Activated naive CD8-positive, alpha-beta T cell (primary cell): Measurements from ENCODE around the gene CCBE1.

Experiments
- H3K27ac Mint-ChIP-seq: one replicate; pipeline ENCODE4 v1.8.0; 2021; ENCODE audit warnings: mixed read lengths
- H3K27me3 Mint-ChIP-seq: one replicate; pipeline ENCODE4 v1.8.0; 2021; ENCODE audit warnings: mixed read lengths
- H3K36me3 Mint-ChIP-seq: one replicate; pipeline ENCODE4 v1.8.0; 2021; ENCODE audit warnings: mixed read lengths
- H3K4me1 Mint-ChIP-seq: one replicate; pipeline ENCODE4 v1.8.0; 2021; ENCODE audit warnings: low read depth, mixed read lengths
- H3K4me3 Mint-ChIP-seq: one replicate; pipeline ENCODE4 v1.8.0; 2021; ENCODE audit warnings: mild to moderate bottlenecking, mixed read lengths
- H3K9me3 Mint-ChIP-seq: one replicate; pipeline ENCODE4 v1.8.0; 2021; ENCODE audit warnings: low read depth, mixed read lengths

The CCBE1 gene

DNA sequence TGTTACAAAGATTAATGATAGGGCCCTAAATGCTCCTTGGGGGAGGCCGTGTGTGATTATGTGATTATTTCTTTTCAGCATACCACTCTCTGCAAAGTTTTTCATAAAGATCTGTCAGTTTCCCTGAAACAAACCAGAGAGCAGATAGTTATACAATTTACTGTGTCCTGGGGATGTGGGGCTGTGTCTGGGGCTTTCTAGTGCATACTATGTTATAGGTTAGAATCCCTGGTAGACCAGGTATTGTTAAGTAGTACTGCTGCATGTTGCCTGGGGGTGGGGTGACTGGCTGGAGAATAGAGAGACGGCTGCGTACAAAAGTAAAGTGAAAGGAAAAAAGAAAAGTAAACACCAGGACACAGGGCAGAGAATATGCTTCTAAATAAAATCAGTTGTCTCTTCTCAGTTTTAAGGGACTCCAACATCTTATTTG, 3.3 kb upstream of the CCBE1 start:
- H3K27me3 Mint-ChIP-seq, result peaks cover 24% of the 10 kb centered on the region
- H3K4me1 Mint-ChIP-seq, result peaks cover 11% of the 10 kb centered on the region
- no peaks in the 10 kb centered on the region for H3K36me3 Mint-ChIP-seq
- H3K9me3 Mint-ChIP-seq, result no peaks in the 10 kb centered on the region
- no peak overlapping the region for H3K27ac Mint-ChIP-seq
- H3K4me3 Mint-ChIP-seq, result no peak overlapping the region

DNA sequence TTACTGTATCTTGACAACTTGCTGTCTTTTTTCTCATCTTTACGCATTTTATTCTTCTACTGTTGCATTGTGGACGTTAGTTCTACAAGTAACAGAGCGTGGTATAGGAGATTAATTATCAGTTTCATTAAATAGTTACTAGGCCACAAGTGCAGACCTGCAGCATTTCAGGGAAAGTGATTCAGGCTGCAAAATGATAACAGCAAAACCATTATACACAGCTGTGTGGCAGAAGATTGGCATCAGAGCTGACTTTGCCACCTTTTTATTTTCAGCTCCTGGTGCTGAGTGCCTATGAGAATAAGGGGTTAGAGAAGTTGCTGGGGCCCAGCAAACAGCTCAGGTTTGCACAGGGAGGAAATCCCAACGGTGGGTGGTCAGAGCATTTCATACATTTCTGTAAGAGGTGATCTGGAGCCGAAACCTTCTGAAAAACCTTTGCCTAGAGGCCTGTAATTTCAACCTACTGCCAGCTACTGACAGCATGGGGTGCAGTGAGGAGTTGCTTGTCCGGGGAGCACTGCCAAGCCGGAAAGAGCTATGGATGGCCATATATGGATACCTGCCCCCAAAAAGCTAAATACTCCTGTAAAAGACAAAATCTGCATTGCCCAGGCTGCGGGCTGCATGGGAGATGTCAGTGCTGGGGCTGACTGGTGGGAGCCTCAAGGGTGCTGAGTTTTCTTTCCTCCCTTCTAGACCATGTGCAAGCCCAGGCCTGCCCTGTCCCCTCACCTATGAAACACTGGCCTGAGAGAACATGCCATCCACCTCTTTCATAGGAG, 2.7 kb upstream of the CCBE1 start:
- Mint-ChIP-seq H3K27ac (no peak overlapping the region), H3K9me3 (no peaks in the 10 kb centered on the region), H3K27me3 (peaks cover 30% of the 10 kb centered on the region), H3K36me3 (no peaks in the 10 kb centered on the region), H3K4me3 (no peak overlapping the region), H3K4me1 (peaks cover 11% of the 10 kb centered on the region)

DNA sequence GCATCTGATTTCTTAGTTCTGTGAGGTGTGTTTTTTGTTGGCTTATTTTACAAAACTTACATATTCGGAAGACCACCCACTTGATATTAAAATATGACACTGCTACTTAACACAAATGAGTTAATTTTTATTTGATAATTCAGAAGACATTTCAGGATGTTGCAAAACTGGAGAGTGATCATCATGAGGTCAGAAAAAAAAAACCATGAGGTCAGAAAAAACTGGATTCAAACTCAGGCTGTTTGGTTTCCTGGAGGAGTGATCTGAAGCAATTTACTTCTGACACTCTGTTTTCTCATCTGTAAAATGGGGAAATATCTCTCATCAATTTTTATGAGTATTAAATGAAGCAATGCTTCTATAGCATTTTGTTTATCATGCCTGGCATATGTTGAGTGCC, 1.8 kb upstream of the CCBE1 start:
- Mint-ChIP-seq H3K27me3 (peaks cover 34% of the 10 kb centered on the region), H3K9me3 (no peaks in the 10 kb centered on the region), H3K36me3 (no peaks in the 10 kb centered on the region), H3K4me1 (peaks cover 11% of the 10 kb centered on the region), H3K4me3 (no peak overlapping the region), H3K27ac (no peak overlapping the region)

DNA sequence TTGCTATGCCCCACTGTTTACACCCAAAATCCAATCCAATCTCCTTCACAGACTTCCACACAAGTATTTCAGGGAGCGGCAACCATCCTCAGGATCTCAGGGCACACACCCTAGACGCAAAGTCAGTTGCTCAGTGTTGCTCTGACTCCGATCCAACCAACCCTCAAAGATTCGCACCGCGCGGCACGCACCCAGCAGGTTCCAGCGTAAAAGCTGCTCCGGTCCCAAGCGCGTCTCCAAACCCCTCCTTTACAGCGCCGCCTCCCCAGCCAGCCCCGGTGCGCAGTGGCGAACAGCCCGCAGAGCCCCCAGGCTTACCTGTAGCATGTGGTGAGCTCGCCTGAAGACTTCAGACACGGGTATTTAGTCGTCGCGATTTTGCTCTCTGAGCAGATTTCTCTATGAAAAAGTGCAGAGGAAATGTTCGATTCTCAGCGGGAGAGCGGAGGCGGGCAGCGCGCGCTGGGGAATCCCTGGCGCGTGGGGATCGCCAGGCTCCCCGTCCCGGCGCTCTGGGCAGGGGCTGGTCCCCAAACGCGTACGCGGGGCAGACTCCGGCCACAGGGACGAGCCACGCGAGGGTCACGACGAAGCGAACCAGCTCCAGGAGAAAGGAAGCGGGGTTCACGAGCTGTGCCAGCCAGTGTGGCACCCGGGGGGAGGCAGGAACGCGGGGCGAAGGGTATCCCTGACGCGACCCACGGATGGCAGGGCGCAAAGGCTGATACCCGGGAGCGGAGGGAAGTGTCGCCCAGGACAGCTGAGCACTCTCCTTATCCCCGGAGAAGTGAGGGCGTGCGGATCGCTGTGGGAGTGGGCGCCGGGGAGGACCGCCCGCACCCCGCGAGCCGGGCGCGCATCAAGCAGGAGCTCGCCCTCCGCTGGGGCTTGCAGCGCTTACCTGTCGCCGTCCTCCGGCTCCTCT, 650 bp downstream of the CCBE1 start:
- Mint-ChIP-seq H3K4me1 (peaks cover 11% of the 10 kb centered on the region), H3K27ac (no peak overlapping the region)

DNA sequence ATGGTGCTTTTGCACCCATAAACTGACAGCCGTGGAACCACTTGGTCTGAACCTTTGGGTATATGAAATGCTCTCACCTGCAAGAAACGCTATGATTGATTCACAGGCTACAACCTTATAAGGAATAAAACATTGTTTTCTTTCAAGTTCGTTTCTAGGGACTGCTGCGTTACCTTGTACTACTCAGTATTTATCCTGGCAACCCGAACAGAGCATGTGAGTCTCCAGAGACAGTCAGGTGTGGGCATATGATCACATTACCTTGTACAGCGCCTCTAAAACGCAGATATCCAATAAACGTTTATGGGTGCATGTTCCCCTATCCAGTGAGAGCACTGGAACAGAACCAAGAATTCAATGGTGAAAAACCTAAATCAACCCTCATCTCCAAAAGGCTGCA, 1.7 kb downstream of the CCBE1 start:
- Mint-ChIP-seq H3K4me1 (peaks cover 11% of the 10 kb centered on the region), H3K27me3 (peaks cover 38% of the 10 kb centered on the region), H3K36me3 (no peaks in the 10 kb centered on the region), H3K4me3 (no peak overlapping the region), H3K27ac (no peak overlapping the region), H3K9me3 (no peaks in the 10 kb centered on the region)

More for the DNA sequence above, 650 bp downstream of the CCBE1 start:
- H3K9me3 Mint-ChIP-seq, result no peaks in the 10 kb centered on the region
- no peak overlapping the region for H3K4me3 Mint-ChIP-seq
- H3K27me3 Mint-ChIP-seq, result peaks cover 37% of the 10 kb centered on the region
- H3K36me3 Mint-ChIP-seq, result no peaks in the 10 kb centered on the region

DNA sequence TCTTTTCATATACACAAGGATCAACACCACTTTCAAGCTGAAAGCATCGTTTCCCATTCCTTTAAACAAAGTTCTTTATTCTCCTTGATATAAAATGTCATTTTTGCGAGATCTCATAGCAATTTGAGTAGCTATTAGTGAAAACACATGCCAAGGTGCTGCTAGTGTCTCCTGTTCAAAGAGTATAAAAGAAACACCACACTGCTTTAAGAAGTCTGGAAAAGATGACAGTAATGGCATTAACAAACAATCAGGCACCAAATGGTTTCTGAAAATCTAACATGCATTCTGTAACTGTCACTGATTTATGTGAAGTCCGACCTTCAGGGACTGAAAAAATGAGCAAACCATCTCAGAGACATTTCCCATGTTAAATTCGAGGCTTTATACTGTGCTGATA, 2.4 kb downstream of the CCBE1 start:
- Mint-ChIP-seq H3K36me3 (no peaks in the 10 kb centered on the region), H3K27me3 (peaks cover 38% of the 10 kb centered on the region), H3K4me3 (no peak overlapping the region), H3K9me3 (no peaks in the 10 kb centered on the region), H3K27ac (no peak overlapping the region), H3K4me1 (peaks cover 11% of the 10 kb centered on the region)

DNA sequence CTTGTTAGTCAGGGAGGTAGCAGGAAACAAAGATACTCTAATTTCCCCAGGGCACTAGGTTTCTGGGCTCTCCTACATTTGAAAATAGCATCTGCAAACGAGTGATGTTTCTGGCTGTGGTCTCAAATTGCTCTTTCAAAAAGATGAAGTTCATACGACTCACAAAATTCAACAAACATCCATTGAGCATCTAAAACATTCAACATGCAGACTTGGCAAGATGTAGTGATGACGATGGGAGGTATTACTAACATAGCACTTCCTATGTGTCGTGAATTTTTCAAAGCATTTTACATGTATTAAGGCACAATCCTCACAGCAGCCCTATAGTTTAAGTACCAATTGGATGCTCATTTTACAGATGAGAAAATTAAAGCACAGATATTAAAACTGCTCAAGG, 5.2 kb downstream of the CCBE1 start:
- Mint-ChIP-seq H3K36me3 (no peaks in the 10 kb centered on the region), H3K4me3 (no peak overlapping the region), H3K9me3 (no peaks in the 10 kb centered on the region), H3K4me1 (peaks cover 5% of the 10 kb centered on the region), H3K27ac (no peak overlapping the region), H3K27me3 (peaks cover 29% of the 10 kb centered on the region)

DNA sequence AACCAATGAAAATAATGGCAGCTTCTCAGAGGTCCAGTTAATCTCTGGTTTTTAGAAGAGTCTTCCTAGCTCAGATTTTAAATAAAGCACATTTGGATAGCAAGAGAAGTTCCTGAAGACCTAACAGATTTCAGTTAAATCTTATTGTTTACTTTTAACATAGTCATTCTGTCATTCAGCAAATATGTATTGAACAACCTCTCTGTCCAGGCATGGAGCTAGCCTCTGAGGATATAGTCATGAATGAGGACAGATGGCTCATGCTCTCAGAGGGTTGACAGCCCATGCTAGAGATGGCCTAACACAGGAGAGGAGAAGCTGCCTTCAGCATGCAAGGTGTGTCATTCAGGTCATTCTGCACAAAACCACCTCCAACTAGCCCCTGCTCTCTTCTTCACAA, 6.2 kb downstream of the CCBE1 start:
- Mint-ChIP-seq H3K4me3 (no peak overlapping the region), H3K36me3 (no peaks in the 10 kb centered on the region), H3K9me3 (no peaks in the 10 kb centered on the region), H3K27me3 (peaks cover 24% of the 10 kb centered on the region), H3K4me1 (peaks cover under 1% of the 10 kb centered on the region), H3K27ac (no peak overlapping the region)

DNA sequence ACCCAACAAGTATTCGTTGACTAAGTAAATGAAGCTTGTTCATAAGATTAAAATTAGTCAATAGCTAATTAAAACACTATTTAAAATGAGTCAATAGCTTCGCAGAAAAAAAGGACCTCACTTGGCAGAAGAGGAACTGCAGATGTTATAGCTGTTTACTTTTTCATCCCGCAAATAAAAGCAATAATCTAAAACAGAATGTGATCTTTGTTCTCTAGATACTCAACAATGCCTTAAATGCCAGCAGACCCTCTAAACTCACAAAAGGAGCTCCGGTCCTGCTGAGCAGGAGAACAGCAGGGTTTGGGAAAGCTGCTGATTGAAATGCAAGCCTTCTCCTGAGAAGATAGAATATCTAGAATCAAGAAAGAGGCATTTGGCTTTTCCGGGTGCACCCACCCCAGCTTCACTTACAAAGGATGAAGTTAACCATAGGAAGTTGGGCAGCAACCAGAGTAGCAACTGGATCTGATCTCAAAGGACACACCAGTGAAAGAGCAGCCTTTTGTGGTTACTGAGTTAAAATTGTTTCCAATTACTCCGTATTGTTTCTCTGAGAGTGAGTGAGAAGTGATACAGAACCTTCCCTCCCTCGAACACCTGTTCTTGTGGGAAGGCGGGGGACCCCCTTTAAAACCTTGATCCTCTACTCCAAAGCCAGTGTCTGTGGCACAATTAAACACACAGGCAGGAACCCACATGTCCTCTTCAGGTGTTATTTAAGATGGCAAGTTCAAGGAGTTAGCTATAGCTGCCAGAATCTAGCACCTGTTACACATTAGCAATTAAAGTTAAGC, 6.8 kb downstream of the CCBE1 start:
- H3K36me3 Mint-ChIP-seq, result no peaks in the 10 kb centered on the region
- H3K27ac Mint-ChIP-seq, result no peak overlapping the region
- H3K4me3 Mint-ChIP-seq, result no peak overlapping the region
- no peaks in the 10 kb centered on the region for H3K4me1 Mint-ChIP-seq
- peaks cover 18% of the 10 kb centered on the region for H3K27me3 Mint-ChIP-seq
- no peaks in the 10 kb centered on the region for H3K9me3 Mint-ChIP-seq

DNA sequence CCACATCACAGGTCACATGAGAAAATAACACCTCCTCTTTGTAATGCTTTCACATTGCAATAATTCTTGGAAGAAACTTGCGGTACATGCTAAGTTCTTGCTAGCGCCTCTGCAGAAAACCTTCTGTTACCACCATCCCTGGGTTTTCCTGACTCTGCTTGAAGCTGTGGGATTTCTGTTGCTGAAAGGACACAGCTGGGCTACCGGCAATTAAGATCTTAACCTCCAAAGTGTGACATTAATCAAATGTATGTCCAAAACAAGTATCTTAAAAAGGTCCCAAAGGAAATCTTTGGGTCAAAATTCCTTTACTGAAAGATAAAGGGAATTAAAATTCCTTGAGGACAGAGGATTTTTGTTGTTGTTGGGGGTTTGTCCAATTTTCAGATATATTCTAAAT, 7.5 kb downstream of the CCBE1 start:
- Mint-ChIP-seq H3K4me3 (no peak overlapping the region), H3K36me3 (no peaks in the 10 kb centered on the region), H3K4me1 (no peaks in the 10 kb centered on the region), H3K27me3 (peaks cover 12% of the 10 kb centered on the region), H3K9me3 (no peaks in the 10 kb centered on the region), H3K27ac (no peak overlapping the region)

DNA sequence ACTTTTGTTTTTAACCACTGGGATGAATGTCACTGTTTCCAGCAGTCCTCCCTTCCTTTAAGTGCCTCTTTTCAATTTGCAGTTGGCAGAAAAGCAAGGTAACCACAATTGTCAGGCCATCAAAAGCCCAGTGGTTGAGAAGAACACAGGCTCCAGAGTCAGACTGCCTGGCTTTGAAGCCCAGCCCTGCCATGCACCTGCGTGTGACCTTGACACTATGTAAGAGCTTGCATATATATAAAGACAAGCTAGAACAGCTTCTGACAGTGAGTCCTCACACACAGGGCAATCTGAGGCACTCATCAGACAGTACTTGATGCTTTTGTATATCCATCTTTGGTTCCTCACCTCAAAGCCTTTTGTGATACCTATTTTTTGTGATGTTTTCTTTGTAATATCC, 11.0 kb downstream of the CCBE1 start:
- Mint-ChIP-seq H3K27me3 (peaks cover 8% of the 10 kb centered on the region), H3K4me1 (no peaks in the 10 kb centered on the region), H3K27ac (no peak overlapping the region), H3K9me3 (no peaks in the 10 kb centered on the region), H3K36me3 (no peaks in the 10 kb centered on the region), H3K4me3 (no peak overlapping the region)

DNA sequence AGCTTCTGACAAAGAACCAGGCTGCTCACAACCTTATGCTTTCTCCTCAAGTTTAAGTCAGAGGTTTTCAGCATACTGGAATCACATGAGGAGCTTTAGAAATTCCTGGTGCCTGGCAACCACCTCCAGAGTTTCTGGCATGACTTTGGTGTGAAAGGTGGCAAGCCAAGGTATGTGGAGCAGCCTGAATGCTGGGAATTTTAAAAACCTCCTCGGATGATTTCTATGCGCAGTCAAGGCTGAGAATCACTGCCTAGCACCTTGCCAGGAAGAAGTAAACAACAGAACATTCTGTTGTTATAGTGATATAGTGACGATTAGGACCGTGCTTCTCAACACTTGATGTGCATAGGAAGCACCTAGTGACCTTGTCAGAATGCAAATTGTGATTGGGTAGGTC, 11.7 kb downstream of the CCBE1 start:
- Mint-ChIP-seq H3K9me3 (no peaks in the 10 kb centered on the region), H3K4me3 (no peak overlapping the region), H3K27me3 (peaks cover 6% of the 10 kb centered on the region), H3K4me1 (no peaks in the 10 kb centered on the region), H3K27ac (no peak overlapping the region), H3K36me3 (no peaks in the 10 kb centered on the region)

DNA sequence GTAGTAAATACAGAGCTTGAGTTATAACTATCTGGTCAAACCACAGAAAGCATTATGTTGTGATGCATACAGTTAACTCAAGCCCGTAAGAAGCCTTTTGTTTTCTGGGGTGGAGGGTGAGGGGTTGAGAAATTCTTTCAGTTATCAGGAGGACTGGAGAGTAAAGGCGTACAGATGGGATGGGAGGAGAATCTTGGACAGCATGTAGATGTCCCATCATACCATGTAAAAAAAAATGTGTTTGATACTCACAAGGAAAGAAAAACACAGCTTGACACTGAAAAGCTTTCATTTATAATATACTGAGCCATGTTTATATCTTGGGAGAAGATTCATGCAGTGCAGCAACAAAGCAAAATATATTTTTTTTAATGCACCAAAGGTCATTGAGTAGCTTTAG, 12.4 kb downstream of the CCBE1 start:
- Mint-ChIP-seq H3K36me3 (no peaks in the 10 kb centered on the region), H3K27ac (no peak overlapping the region), H3K4me3 (no peak overlapping the region), H3K27me3 (peaks cover 6% of the 10 kb centered on the region), H3K9me3 (no peaks in the 10 kb centered on the region), H3K4me1 (no peaks in the 10 kb centered on the region)

DNA sequence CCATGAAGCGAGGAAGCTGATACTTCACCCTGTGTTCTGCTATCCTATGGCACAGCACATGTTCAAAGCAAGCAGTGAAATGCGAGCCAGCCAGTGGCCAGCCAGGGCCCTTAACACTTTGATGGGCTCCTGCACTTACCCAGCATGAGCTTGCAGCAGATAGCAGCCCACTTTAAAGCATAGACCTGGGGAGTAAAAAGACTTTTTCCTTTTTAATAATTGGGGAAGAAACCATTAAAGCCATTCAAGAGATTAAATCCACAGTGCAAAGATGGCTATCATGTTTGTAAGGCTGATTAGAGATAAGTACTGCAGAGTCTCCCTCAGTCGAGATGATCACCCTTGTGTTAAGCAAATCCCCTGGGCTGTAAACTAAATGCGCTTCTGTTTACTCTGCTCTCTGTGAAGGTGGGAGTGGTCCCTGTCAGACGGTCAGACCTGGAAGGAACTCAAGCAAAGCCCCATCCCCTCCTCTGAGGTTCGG, 15.7 kb downstream of the CCBE1 start:
- Mint-ChIP-seq H3K4me1 (no peaks in the 10 kb centered on the region), H3K27ac (no peak overlapping the region), H3K36me3 (no peaks in the 10 kb centered on the region), H3K27me3 (peaks cover 2% of the 10 kb centered on the region), H3K4me3 (no peak overlapping the region), H3K9me3 (no peaks in the 10 kb centered on the region)

DNA sequence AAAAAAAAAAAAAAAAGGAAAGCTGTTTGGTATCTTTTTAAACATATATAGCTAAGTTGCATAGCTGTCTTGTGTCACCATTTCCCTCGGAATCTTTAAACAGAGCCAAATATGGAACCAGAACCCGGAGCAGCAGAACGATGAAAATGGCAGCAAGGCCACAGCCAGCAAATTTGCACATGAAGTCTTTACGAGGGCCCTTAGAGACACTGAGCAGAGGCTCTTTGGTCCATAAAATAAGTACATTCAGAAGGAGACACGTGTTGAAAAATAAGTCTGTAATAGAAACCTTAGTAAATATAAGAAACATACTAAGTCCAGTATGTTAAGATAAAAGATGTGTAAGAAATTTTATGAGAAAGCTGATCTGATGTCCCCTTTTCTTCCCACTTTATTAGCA, 16.2 kb downstream of the CCBE1 start:
- Mint-ChIP-seq H3K27me3 (peaks cover 2% of the 10 kb centered on the region), H3K36me3 (no peaks in the 10 kb centered on the region), H3K4me3 (no peak overlapping the region), H3K4me1 (no peaks in the 10 kb centered on the region), H3K27ac (no peak overlapping the region), H3K9me3 (no peaks in the 10 kb centered on the region)
